GM23338 (cell line): Measurements from ENCODE around the gene CCNG2. TPM values are rescaled to one million over a fixed set of nuclear protein-coding genes. Genes with fewer than 3 reads are reported as not detected.

Experiments used
- ATAC-seq: fragments of 200-7000 bp; cut with Tn5 transposase; 3 replicates; pipeline ENCODE4 v1.9.1; 2020
- DNase-seq: peaks from one replicate; pipeline ENCODE4 v3.0.0-alpha.2; 2015; ENCODE audit warnings: low spot score
- H2AFZ ChIP-seq: fragments of 200-600 bp; sonication (generic); 2 replicates; pipeline ENCODE4 v1.8.0; 2016; ENCODE audit warnings: antibody characterized with exemption, mild to moderate bottlenecking, moderate library complexity
- H3F3A ChIP-seq: fragments of 200-600 bp; sonication (generic); replicated peaks from 2 replicates; pipeline ENCODE4 v1.8.0; 2017; ENCODE audit warnings: antibody characterized with exemption, mixed run types, low read depth
- H3K27ac ChIP-seq: fragments of 200-600 bp; sonication (generic); 2 replicates; pipeline ENCODE4 v1.6.1; 2016; ENCODE audit warnings: low read depth
- H3K27me3 ChIP-seq: fragments of 200-600 bp; sonication (generic); 2 replicates; pipeline ENCODE4 v1.8.0; 2016; ENCODE audit warnings: mild to moderate bottlenecking, mixed run types, moderate library complexity; ENCODE audit not compliant: insufficient read depth
- H3K36me3 ChIP-seq: fragments of 200-600 bp; sonication (generic); 2 replicates; pipeline ENCODE4 v1.8.0; 2016; ENCODE audit warnings: mild to moderate bottlenecking; ENCODE audit not compliant: insufficient read depth
- H3K4me1 ChIP-seq: fragments of 200-600 bp; sonication (generic); 2 replicates; pipeline ENCODE4 v1.8.0; 2016; ENCODE audit warnings: mild to moderate bottlenecking, moderate library complexity; ENCODE audit not compliant: insufficient read depth
- H3K4me2 ChIP-seq: fragments of 200-600 bp; sonication (generic); 2 replicates; pipeline ENCODE4 v1.7.1; 2017; ENCODE audit warnings: mixed run types
- H3K4me3 ChIP-seq: fragments of 200-600 bp; sonication (generic); 2 replicates; pipeline ENCODE4 v1.6.1; 2016; ENCODE audit warnings: mixed run types
- H3K79me2 ChIP-seq: fragments of 200-600 bp; sonication (generic); replicated peaks from 2 replicates; pipeline ENCODE4 v1.8.0; 2017; ENCODE audit warnings: mild to moderate bottlenecking; ENCODE audit not compliant: insufficient read depth
- H3K9me2 ChIP-seq: fragments of 200-600 bp; sonication (generic); 2 replicates; pipeline ENCODE4 v1.8.0; 2017; ENCODE audit not compliant: insufficient read depth
- H4K20me1 ChIP-seq: fragments of 200-600 bp; sonication (generic); replicated peaks from 2 replicates; pipeline ENCODE4 v1.8.0; 2017; ENCODE audit warnings: mild to moderate bottlenecking; ENCODE audit not compliant: insufficient read depth
- H3K27ac Mint-ChIP-seq: 2 replicates; pipeline ENCODE4 v1.8.0; 2020; ENCODE audit warnings: inconsistent platforms, mild to moderate bottlenecking, moderate library complexity, mixed read lengths
- H3K27me3 Mint-ChIP-seq: 3 replicates; pipeline ENCODE4 v1.8.0; 2022; ENCODE audit warnings: low read depth, mild to moderate bottlenecking, moderate library complexity, mixed read lengths, inconsistent platforms; ENCODE audit not compliant: insufficient read depth, poor library complexity
- H3K36me3 Mint-ChIP-seq: 3 replicates; pipeline ENCODE4 v1.8.0; 2021; ENCODE audit warnings: low read depth, mild to moderate bottlenecking, inconsistent platforms, moderate library complexity, mixed read lengths
- H3K4me1 Mint-ChIP-seq: 3 replicates; pipeline ENCODE4 v1.8.0; 2020; ENCODE audit warnings: mild to moderate bottlenecking, inconsistent platforms, mixed read lengths
- H3K4me3 Mint-ChIP-seq: 3 replicates; pipeline ENCODE4 v1.8.0; 2021; ENCODE audit warnings: moderate library complexity, mild to moderate bottlenecking, inconsistent platforms, mixed read lengths
- H3K9me3 Mint-ChIP-seq: 3 replicates; pipeline ENCODE4 v1.8.0; 2020; ENCODE audit warnings: moderate library complexity, mild to moderate bottlenecking, inconsistent platforms, mixed read lengths
- CREB1 ChIP-seq: fragments of 250-450 bp; sonication (Bioruptor Pico); IDR thresholded peaks from 2 replicates; pipeline ENCODE4 v1.5.0; 2020; ENCODE audit warnings: low read depth, mild to moderate bottlenecking, moderate library complexity
- EZH2 ChIP-seq: fragments of 200-600 bp; sonication (generic); IDR thresholded peaks from one replicate; pipeline ENCODE4 v1.8.0; 2017; ENCODE audit warnings: antibody characterized with exemption, mild to moderate bottlenecking, low read depth; ENCODE audit not compliant: unreplicated experiment
- EZH2phosphoT487 ChIP-seq: fragments of 200-600 bp; sonication (generic); IDR thresholded peaks from one replicate; pipeline ENCODE4 v1.8.1; 2018; ENCODE audit warnings: antibody characterized with exemption; ENCODE audit not compliant: unreplicated experiment
- JUNB ChIP-seq: IDR thresholded peaks from one replicate; pipeline ENCODE4 v1.6.1; 2016; ENCODE audit warnings: antibody characterized with exemption; ENCODE audit not compliant: unreplicated experiment
- NANOG ChIP-seq: IDR thresholded peaks from 2 replicates; pipeline ENCODE4 v1.6.1; 2016; ENCODE audit warnings: antibody characterized with exemption, borderline replicate concordance
- POLR2AphosphoS5 ChIP-seq: IDR thresholded peaks from 2 replicates; pipeline ENCODE4 v1.6.1; 2016; ENCODE audit warnings: antibody characterized with exemption, low read depth
- STAT1 ChIP-seq: IDR thresholded peaks from one replicate; pipeline ENCODE4 v1.6.1; 2016; ENCODE audit warnings: antibody characterized with exemption; ENCODE audit not compliant: unreplicated experiment
- ZNF114 ChIP-seq: fragments of 250-450 bp; sonication (Bioruptor Pico); IDR thresholded peaks from 2 replicates; pipeline ENCODE4 v1.5.0; 2020; ENCODE audit warnings: mild to moderate bottlenecking, moderate library complexity
- polyA plus RNA-seq: library from polyadenylated mRNA; unstranded; fragments of >200 nt; fragmentation: Nextera tagmentation; extraction: Ambion mirVana; gene quantifications from 2 replicates; pipeline ENCODE4 v1.2.1, GENCODE V29; 2016
- total RNA-seq: library from RNA; depleted of rRNA; stranded (reverse); fragments of >200 nt; shearing (Covaris generic); gene quantifications from 2 replicates; pipeline ENCODE4 v1.2.3, GENCODE V29; 2014
- TF ChIP-seq, protein P1 (sequence below): IDR thresholded peaks from 2 replicates; pipeline ENCODE4 v1.6.1; 2016; ENCODE audit warnings: antibody characterized with exemption
- TF ChIP-seq, protein P2 (sequence below): IDR thresholded peaks from one replicate; pipeline ENCODE4 v1.6.1; 2018; ENCODE audit warnings: antibody characterized with exemption; ENCODE audit not compliant: unreplicated experiment

The CCNG2 gene
- total and polyA plus RNA-seq, 2 experiments from 2014 or later, result 7.1 to 16.5 TPM

DNA sequence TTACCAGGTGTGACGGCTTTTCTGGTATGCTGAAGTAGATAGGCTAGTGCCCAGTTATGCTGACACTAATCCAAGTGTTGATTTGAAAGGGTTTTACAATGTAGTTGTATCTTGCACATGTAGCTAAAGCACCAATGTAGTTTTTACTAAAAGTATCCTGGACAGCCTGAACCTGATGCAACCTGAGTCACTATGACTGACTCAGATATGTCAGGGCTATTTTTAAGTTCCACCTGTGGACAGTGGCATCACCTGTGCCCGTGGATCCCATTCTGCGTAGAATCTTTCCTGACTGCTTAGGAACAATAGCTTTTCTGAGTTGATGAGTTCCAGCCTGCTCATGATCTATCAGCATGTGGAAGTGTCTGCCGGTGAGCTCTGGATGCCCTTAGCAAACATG lies 58.1 kb downstream of the CCNG2 start:
- no peaks in the 10 kb centered on the region for H3K36me3 Mint-ChIP-seq
- no peaks in the 10 kb centered on the region for H3K36me3 ChIP-seq
- no peaks in the 10 kb centered on the region for H3F3A ChIP-seq
- no peaks in the 10 kb centered on the region for H3K4me1 ChIP-seq
- no peak overlapping the region for H3K27ac ChIP-seq
- no peaks in the 10 kb centered on the region for H3K27me3 Mint-ChIP-seq
- ATAC-seq (no peak), DNase-seq (no peak)
- no peak overlapping the region for H3K27ac Mint-ChIP-seq
- no peak overlapping the region for H3K4me2 ChIP-seq
- no peak overlapping the region for H2AFZ ChIP-seq
- H3K4me3 ChIP-seq, result no peak overlapping the region
- no peak overlapping the region for H3K4me3 Mint-ChIP-seq
- H3K9me3 Mint-ChIP-seq, result no peaks in the 10 kb centered on the region
- peaks cover 17% of the 10 kb centered on the region; the same call in 1 of the 2 replicates for H3K9me2 ChIP-seq
- no peaks in the 10 kb centered on the region for H3K4me1 Mint-ChIP-seq
- H3K79me2 ChIP-seq, result no peaks in the 10 kb centered on the region
- TF ChIP-seq NANOG (no peak), EZH2 (no peak)
- H4K20me1 ChIP-seq, result no peaks in the 10 kb centered on the region
- no peaks in the 10 kb centered on the region for H3K27me3 ChIP-seq

DNA sequence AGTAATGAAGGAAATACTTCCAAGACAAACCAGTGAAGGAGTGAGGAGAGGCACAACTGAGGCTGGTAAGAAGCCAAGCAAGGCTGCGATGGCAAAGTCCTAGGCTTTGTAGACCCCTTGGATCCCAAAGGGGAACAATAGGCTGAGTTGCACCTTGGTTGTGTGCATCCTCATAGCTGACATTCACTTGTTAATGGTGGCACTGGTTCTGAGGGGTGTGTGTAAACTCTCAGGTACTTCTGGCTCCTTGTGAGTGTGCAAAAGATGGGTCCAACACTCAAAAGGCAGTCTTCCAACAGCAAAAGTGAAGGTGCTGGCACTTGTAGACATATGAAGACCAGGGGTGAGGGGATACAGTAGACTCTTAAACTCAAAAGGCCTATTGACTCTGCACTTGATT lies 60.5 kb downstream of the CCNG2 start:
- H3K27me3 Mint-ChIP-seq, result no peaks in the 10 kb centered on the region
- TF ChIP-seq ZNF114 (CRISPR knock-in tag) (no peak), STAT1 (no peak), EZH2phosphoT487 (no peak), JUNB (no peak), POLR2AphosphoS5 (no peak), CREB1 (CRISPR knock-in tag) (no peak), EZH2 (no peak)
- TF ChIP-seq, protein P1, sequence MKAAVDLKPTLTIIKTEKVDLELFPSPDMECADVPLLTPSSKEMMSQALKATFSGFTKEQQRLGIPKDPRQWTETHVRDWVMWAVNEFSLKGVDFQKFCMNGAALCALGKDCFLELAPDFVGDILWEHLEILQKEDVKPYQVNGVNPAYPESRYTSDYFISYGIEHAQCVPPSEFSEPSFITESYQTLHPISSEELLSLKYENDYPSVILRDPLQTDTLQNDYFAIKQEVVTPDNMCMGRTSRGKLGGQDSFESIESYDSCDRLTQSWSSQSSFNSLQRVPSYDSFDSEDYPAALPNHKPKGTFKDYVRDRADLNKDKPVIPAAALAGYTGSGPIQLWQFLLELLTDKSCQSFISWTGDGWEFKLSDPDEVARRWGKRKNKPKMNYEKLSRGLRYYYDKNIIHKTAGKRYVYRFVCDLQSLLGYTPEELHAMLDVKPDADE, result no peak
- TF ChIP-seq, protein P2, sequence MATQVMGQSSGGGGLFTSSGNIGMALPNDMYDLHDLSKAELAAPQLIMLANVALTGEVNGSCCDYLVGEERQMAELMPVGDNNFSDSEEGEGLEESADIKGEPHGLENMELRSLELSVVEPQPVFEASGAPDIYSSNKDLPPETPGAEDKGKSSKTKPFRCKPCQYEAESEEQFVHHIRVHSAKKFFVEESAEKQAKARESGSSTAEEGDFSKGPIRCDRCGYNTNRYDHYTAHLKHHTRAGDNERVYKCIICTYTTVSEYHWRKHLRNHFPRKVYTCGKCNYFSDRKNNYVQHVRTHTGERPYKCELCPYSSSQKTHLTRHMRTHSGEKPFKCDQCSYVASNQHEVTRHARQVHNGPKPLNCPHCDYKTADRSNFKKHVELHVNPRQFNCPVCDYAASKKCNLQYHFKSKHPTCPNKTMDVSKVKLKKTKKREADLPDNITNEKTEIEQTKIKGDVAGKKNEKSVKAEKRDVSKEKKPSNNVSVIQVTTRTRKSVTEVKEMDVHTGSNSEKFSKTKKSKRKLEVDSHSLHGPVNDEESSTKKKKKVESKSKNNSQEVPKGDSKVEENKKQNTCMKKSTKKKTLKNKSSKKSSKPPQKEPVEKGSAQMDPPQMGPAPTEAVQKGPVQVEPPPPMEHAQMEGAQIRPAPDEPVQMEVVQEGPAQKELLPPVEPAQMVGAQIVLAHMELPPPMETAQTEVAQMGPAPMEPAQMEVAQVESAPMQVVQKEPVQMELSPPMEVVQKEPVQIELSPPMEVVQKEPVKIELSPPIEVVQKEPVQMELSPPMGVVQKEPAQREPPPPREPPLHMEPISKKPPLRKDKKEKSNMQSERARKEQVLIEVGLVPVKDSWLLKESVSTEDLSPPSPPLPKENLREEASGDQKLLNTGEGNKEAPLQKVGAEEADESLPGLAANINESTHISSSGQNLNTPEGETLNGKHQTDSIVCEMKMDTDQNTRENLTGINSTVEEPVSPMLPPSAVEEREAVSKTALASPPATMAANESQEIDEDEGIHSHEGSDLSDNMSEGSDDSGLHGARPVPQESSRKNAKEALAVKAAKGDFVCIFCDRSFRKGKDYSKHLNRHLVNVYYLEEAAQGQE, result no peak
- ATAC-seq (no peak), DNase-seq (no peak)
- Histone ChIP-seq H3K79me2 (no peaks in the 10 kb centered on the region), H3K9me2 (peaks cover 15% of the 10 kb centered on the region; the same call in 1 of the 2 replicates), H4K20me1 (no peaks in the 10 kb centered on the region), H3F3A (no peaks in the 10 kb centered on the region), H3K36me3 (no peaks in the 10 kb centered on the region), H3K27ac (no peak overlapping the region), H2AFZ (no peak overlapping the region), H3K4me2 (no peak overlapping the region), H3K4me3 (no peak overlapping the region), H3K27me3 (no peaks in the 10 kb centered on the region), H3K4me1 (no peaks in the 10 kb centered on the region)
- H3K4me3 Mint-ChIP-seq, result no peak overlapping the region
- H3K9me3 Mint-ChIP-seq, result no peaks in the 10 kb centered on the region
- H3K4me1 Mint-ChIP-seq, result no peaks in the 10 kb centered on the region
- no peak overlapping the region for H3K27ac Mint-ChIP-seq
- no peaks in the 10 kb centered on the region for H3K36me3 Mint-ChIP-seq
